Stomach (tissue), 4 donors: Measurements from ENCODE around the gene DNASE1L3.

Experiments
- EP300 ChIP-seq: sonication (generic); formaldehyde crosslinking; IDR thresholded peaks from one replicate; pipeline ENCODE4 v1.6.1; 2017; ENCODE audit warnings: antibody characterized with exemption
- POLR2A ChIP-seq, 4 donors: fragments of 450-650 bp; IDR thresholded peaks; one replicate each; pipeline ENCODE4 v1.6.1; 2016; ENCODE audit warnings: antibody characterized with exemption in 4 of 4, control low read depth in 2 of 4, mild to moderate bottlenecking in 1 of 4, moderate library complexity in 1 of 4
- POLR2AphosphoS5 ChIP-seq, 3 donors: sonication (generic); formaldehyde crosslinking; IDR thresholded peaks; one replicate each; pipeline ENCODE4 v1.6.1; 2016; ENCODE audit warnings: antibody characterized with exemption in 3 of 3
- TF ChIP-seq, protein P1 (sequence below), 7 experiments: fragments of 450-650 bp in 4 of 7; fragments of 200-600 bp in 3 of 7; sonication (generic) in 3 of 7; IDR thresholded peaks; one replicate each; pipeline ENCODE4 v1.5.1; 2016 to 2019; ENCODE audit warnings: antibody characterized with exemption in 7 of 7, control low read depth in 2 of 7, mild to moderate bottlenecking in 1 of 7

DNA sequence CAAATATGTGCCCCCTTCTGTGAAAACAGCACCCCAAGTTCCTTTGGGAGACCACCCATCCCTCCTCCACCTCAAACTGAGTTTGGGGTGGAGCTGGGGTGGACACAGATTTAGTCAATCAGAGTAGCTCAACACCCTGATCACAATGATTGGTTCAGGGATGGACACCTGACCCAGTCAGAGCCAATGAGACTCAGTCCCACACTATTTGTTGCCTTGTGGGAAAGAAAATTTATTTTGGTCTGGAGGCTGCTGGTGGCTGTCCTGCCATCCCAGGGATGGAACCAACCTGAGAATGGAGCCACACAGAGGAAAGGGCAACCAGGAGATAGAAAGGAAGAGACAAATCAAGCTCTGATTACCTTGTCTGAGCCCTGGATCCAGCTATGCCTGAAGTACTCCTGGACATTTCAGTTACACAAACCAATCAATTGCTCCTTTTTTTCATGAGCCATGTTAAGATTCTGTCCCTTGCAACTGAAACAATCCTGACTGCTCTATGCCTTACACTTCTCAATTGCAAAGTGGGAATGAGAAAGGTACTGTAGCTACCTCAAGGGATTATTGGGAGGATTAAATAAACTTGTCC lies 10.6 kb downstream of the DNASE1L3 start:
- TF ChIP-seq, protein P1, sequence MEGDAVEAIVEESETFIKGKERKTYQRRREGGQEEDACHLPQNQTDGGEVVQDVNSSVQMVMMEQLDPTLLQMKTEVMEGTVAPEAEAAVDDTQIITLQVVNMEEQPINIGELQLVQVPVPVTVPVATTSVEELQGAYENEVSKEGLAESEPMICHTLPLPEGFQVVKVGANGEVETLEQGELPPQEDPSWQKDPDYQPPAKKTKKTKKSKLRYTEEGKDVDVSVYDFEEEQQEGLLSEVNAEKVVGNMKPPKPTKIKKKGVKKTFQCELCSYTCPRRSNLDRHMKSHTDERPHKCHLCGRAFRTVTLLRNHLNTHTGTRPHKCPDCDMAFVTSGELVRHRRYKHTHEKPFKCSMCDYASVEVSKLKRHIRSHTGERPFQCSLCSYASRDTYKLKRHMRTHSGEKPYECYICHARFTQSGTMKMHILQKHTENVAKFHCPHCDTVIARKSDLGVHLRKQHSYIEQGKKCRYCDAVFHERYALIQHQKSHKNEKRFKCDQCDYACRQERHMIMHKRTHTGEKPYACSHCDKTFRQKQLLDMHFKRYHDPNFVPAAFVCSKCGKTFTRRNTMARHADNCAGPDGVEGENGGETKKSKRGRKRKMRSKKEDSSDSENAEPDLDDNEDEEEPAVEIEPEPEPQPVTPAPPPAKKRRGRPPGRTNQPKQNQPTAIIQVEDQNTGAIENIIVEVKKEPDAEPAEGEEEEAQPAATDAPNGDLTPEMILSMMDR (IDR thresholded peaks at IDR 0.05) = no peak
- no peak for TF ChIP-seq POLR2A (IDR thresholded peaks at IDR 0.05)
- TF ChIP-seq EP300 = no peak
- TF ChIP-seq POLR2AphosphoS5 (IDR thresholded peaks at IDR 0.05) = no peak
